Mesendoderm (in vitro differentiated cells): ENCODE data around the gene F11R. TPM values are rescaled to one million over a fixed set of nuclear protein-coding genes. Genes with fewer than 3 reads are reported as not detected.

ENCODE experiments used
- small RNA-seq: library from polyadenylated mRNA; stranded (forward); fragments of <200 nt; extraction: miRNeasy Mini kit (QIAGEN cat#:217004); gene quantifications from one replicate; pipeline ENCODE3, GENCODE V24; 2013; ENCODE audit not compliant: insufficient read depth

Gene F11R

Small RNA genes within 50 kb of the gene (small RNA-seq; reads per million reads assigned to genes)
- not detected for gene AL591806.2
